SH-SY5Y (cell line): ENCODE results near the gene RBM33.

Source experiments
- GATA2 ChIP-seq: IDR thresholded peaks from 2 replicates; pipeline ENCODE4 v1.6.1; 2011; ENCODE audit warnings: mild to moderate bottlenecking, low read depth, low read length
- GATA3 ChIP-seq: IDR thresholded peaks from 2 replicates; pipeline ENCODE4 v1.6.1; 2011; ENCODE audit warnings: low read depth, mild to moderate bottlenecking, low read length, moderate library complexity

DNA sequence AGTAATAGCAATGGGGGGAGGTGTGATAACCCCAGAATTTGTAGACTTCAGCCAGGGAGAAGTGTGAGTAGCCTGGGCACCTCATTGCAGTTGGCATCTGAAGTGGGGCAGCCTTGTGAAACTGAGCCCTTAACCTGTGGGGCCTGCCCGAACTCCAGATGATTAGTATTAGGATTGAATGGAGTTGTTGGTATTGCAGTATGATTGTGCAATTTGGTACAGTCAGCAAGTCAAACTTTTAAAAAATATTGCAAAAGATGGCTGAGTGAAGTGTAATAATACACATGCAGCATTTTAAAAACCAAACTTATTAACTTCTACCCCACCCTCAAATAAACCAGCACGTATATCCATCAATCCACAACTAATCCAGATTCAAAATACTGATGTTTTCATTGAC lies 9.3 kb downstream of the RBM33 start:
- no peak for TF ChIP-seq GATA2
- no peak for TF ChIP-seq GATA3
